SK-N-SH (cell line): ENCODE results near the gene MSANTD3. TPM values are rescaled to one million over a fixed set of nuclear protein-coding genes. Genes with fewer than 3 reads are reported as not detected.

Experiments
- CTCF ChIA-PET: fragments of 300-600, 350-600 bp; formaldehyde crosslinking; extraction: SDS; loops from one replicate; lab custom pipeline; 2021; lab: Yijun Ruan, JAX
- POLR2A ChIA-PET: fragments of 350-600 bp; sonication (Branson Sonifier 250); formaldehyde crosslinking; extraction: SDS; loops from one replicate; lab custom pipeline; 2020; ENCODE audit warnings: antibody characterized with exemption, inconsistent platforms; lab: Yijun Ruan, JAX
- DNase-seq: peaks from one replicate; pipeline ENCODE4 v3.0.0; 2012
- H2AFZ ChIP-seq: fragments of 200-600 bp; sonication (generic); 2 replicates; pipeline ENCODE4 v1.8.1; 2016; ENCODE audit warnings: antibody characterized with exemption, mild to moderate bottlenecking, low read depth
- H3F3A ChIP-seq: fragments of 200-600 bp; sonication (generic); replicated peaks from 2 replicates; pipeline ENCODE3; 2016; ENCODE audit warnings: antibody characterized with exemption, mild to moderate bottlenecking; ENCODE audit not compliant: insufficient read depth
- H3K27ac ChIP-seq, 2 experiments: fragments of 200-500 bp in 1 of 2; fragments of 200-600 bp in 1 of 2; sonication (Bioruptor generic) in 1 of 2; sonication (generic), shearing (Covaris generic) in 1 of 2; 2 replicates each; pipeline versions ENCODE4 v1.5.1 to v1.6.1; 2014 to 2016; ENCODE audit warnings: low read depth in 2 of 2, inconsistent platforms in 1 of 2, low read length in 1 of 2, mild to moderate bottlenecking in 1 of 2, mixed read lengths in 1 of 2
- H3K27me3 ChIP-seq: fragments of 200-600 bp; sonication (generic), shearing (Covaris generic); 2 replicates; pipeline ENCODE4 v1.6.1; 2016; ENCODE audit warnings: mixed run types; ENCODE audit not compliant: insufficient read depth
- H3K36me3 ChIP-seq, 2 experiments: fragments of 200-500 bp in 1 of 2; fragments of 200-600 bp in 1 of 2; sonication (Bioruptor generic) in 1 of 2; sonication (generic) in 1 of 2; replicated peaks in 1 of 2; 2 replicates each; pipeline versions ENCODE3 to v1.5.1; 2014 to 2016; ENCODE audit warnings: low read length in 1 of 2, mild to moderate bottlenecking in 1 of 2; ENCODE audit not compliant: insufficient read depth in 2 of 2, control insufficient read depth in 1 of 2
- H3K4me1 ChIP-seq, 2 experiments: fragments of 200-500 bp in 1 of 2; fragments of 200-600 bp in 1 of 2; sonication (Bioruptor generic) in 1 of 2; sonication (generic), shearing (Covaris generic) in 1 of 2; 2 replicates each; pipeline versions ENCODE4 v1.5.1 to v1.6.1; 2014 to 2016; ENCODE audit warnings: low read depth in 1 of 2, low read length in 1 of 2, mixed run types in 1 of 2; ENCODE audit not compliant: insufficient read depth in 2 of 2, control insufficient read depth in 1 of 2
- H3K4me2 ChIP-seq: fragments of 200-600 bp; sonication (generic), shearing (Covaris generic); 2 replicates; pipeline ENCODE4 v1.6.1; 2017; ENCODE audit warnings: mixed run types
- H3K4me3 ChIP-seq, 2 experiments: fragments of 200-500 bp in 1 of 2; fragments of 200-600 bp in 1 of 2; sonication (Bioruptor generic) in 1 of 2; sonication (generic), shearing (Covaris generic) in 1 of 2; 2 replicates each; pipeline versions ENCODE4 v1.5.1 to v1.8.1; 2014 to 2016; ENCODE audit warnings: low read depth in 2 of 2, inconsistent platforms in 1 of 2, low read length in 1 of 2, mild to moderate bottlenecking in 1 of 2, mixed read lengths in 1 of 2, moderate library complexity in 1 of 2
- H3K79me2 ChIP-seq: fragments of 200-600 bp; sonication (generic); 2 replicates; pipeline ENCODE4 v1.8.1; 2017; ENCODE audit warnings: mild to moderate bottlenecking; ENCODE audit not compliant: insufficient read depth
- H3K9ac ChIP-seq: fragments of 200-600 bp; sonication (generic); 2 replicates; pipeline ENCODE4 v1.6.1; 2017; ENCODE audit warnings: mixed run types
- H3K9me2 ChIP-seq: fragments of 200-600 bp; sonication (generic); 2 replicates; pipeline ENCODE4 v1.6.1; 2017; ENCODE audit warnings: mixed run types
- H3K9me3 ChIP-seq: fragments of 200-600 bp; sonication (generic); 2 replicates; pipeline ENCODE4 v1.6.1; 2017; ENCODE audit warnings: mixed run types, mild to moderate bottlenecking, moderate library complexity
- H4K20me1 ChIP-seq: fragments of 200-600 bp; sonication (generic); 2 replicates; pipeline ENCODE4 v1.6.1; 2017; ENCODE audit warnings: mild to moderate bottlenecking, mixed run types; ENCODE audit not compliant: insufficient read depth
- ELF1 ChIP-seq: IDR thresholded peaks from 2 replicates; pipeline ENCODE4 v1.4.0; 2012
- EZH2phosphoT487 ChIP-seq: fragments of 200-600 bp; sonication (generic); IDR thresholded peaks from 2 replicates; pipeline ENCODE4 v1.6.1; 2017; ENCODE audit warnings: low read depth, mixed run types, mild to moderate bottlenecking, antibody characterized with exemption, moderate library complexity, borderline replicate concordance
- FOSL2 ChIP-seq: IDR thresholded peaks from 2 replicates; pipeline ENCODE4 v1.4.0; 2012; ENCODE audit warnings: low read depth, mild to moderate bottlenecking, moderate library complexity, borderline replicate concordance
- FOXM1 ChIP-seq: IDR thresholded peaks from 2 replicates; pipeline ENCODE4 v1.4.0; 2012; ENCODE audit warnings: low read depth, mild to moderate bottlenecking
- GABPA ChIP-seq: IDR thresholded peaks from 2 replicates; pipeline ENCODE4 v1.4.0; 2012; ENCODE audit warnings: low read depth, mild to moderate bottlenecking
- GATA2 ChIP-seq: sonication (generic); formaldehyde crosslinking; IDR thresholded peaks from 2 replicates; pipeline ENCODE4 v1.5.0; 2020; ENCODE audit warnings: mild to moderate bottlenecking, missing genetic modification reagents
- JUND ChIP-seq: IDR thresholded peaks from 2 replicates; pipeline ENCODE4 v1.4.0; 2012
- MEF2A ChIP-seq: IDR thresholded peaks from 2 replicates; pipeline ENCODE4 v1.4.0; 2012; ENCODE audit warnings: low read depth, borderline replicate concordance
- NFIC ChIP-seq: IDR thresholded peaks from 2 replicates; pipeline ENCODE4 v1.4.0; 2012; ENCODE audit warnings: borderline replicate concordance
- POLR2AphosphoS5 ChIP-seq: IDR thresholded peaks from 2 replicates; pipeline ENCODE4 v1.6.1; 2012; ENCODE audit warnings: low read depth, low read length
- RAD21 ChIP-seq: IDR thresholded peaks from 2 replicates; pipeline ENCODE4 v1.6.1; 2012; ENCODE audit warnings: mild to moderate bottlenecking, low read length
- RCOR1 ChIP-seq: fragments of 150-350 bp; IDR thresholded peaks from 2 replicates; pipeline ENCODE4 v1.6.1; 2017; ENCODE audit warnings: antibody characterized with exemption, low read length
- RFX5 ChIP-seq: IDR thresholded peaks from 2 replicates; pipeline ENCODE4 v1.6.1; 2012; ENCODE audit warnings: mild to moderate bottlenecking, improper control_type of control experiment, low read length
- RXRA ChIP-seq: IDR thresholded peaks from 2 replicates; pipeline ENCODE4 v1.4.0; 2012; ENCODE audit warnings: low read depth, mild to moderate bottlenecking, borderline replicate concordance
- TAF1 ChIP-seq: IDR thresholded peaks from 2 replicates; pipeline ENCODE4 v1.6.1; 2012; ENCODE audit warnings: low read depth, mild to moderate bottlenecking, low read length, moderate library complexity, borderline replicate concordance
- TCF12 ChIP-seq: IDR thresholded peaks from 2 replicates; pipeline ENCODE4 v1.4.0; 2012
- TEAD4 ChIP-seq: IDR thresholded peaks from 2 replicates; pipeline ENCODE4 v1.4.0; 2012; ENCODE audit warnings: mild to moderate bottlenecking, borderline replicate concordance; ENCODE audit not compliant: insufficient read depth
- WGBS: methylation state at CpG from one replicate; pipeline ENCODE4 v1.1.6; 2017; ENCODE audit warnings: low lambda C conversion rate; 5-methylcytosine and 5-hydroxymethylcytosine counted together
- polyA plus RNA-seq, 3 experiments: library from polyadenylated mRNA; depleted of rRNA; stranded (reverse); fragments of >200 nt; gene quantifications; 2 replicates each; pipeline ENCODE4 v1.2.3, GENCODE V29; 2012
- TF ChIP-seq, protein P1 (sequence below): fragments of 150-350 bp; IDR thresholded peaks from 2 replicates; pipeline ENCODE4 v1.6.1; 2017; ENCODE audit warnings: antibody characterized with exemption, low read length, low read depth, borderline replicate concordance
- TF ChIP-seq, protein P2 (sequence below): IDR thresholded peaks from 2 replicates; pipeline ENCODE4; 2012
- TF ChIP-seq, protein P3 (sequence below): IDR thresholded peaks from 2 replicates; pipeline ENCODE4 v1.4.0; 2012; ENCODE audit warnings: low read depth, borderline replicate concordance
- TF ChIP-seq, protein P4 (sequence below): fragments of 150-350 bp; IDR thresholded peaks from 2 replicates; pipeline ENCODE4 v1.6.1; 2016; ENCODE audit warnings: mild to moderate bottlenecking, low read depth, low read length

Gene MSANTD3
- polyA plus RNA-seq, 1 of the 3 experiments (the other 2 are of a cell fraction): 48.3 TPM

DNA sequence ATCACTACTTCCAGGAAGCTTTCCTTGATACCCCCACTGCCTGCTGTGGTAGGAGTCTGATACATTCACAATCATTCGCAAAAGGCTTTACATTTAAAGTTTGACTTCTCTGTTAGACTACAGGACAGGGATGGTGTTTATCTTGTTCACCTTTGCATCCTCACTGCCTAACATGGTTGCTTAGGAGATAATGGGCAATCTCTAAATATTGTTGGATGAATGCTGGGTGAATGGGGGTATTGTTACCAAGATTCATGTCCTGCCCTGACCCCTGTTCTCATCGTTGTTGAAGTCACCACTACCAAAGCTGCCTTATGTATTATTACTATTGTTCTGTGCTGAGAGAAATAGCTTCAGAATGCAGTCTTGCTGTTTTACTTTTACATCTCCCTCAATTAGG lies 38.3 kb downstream of the MSANTD3 start:
- no peaks in the 10 kb centered on the region for H3K9me3 ChIP-seq
- H3K36me3 ChIP-seq: no peaks in the 10 kb centered on the region
- H3K79me2 ChIP-seq: no peaks in the 10 kb centered on the region
- no peak overlapping the region for H3K9ac ChIP-seq
- H2AFZ ChIP-seq: no peak overlapping the region
- ChIA-PET CTCF (interaction anchor here (0.9 to 2.0 kb wide), 3 partner anchors 28 to 130 kb away, joined by 3 to 8 read pairs (median 4); no protein-coding TSS in a partner anchor), POLR2A (no interaction called here)
- no peak overlapping the region for H3K27ac ChIP-seq
- H3K4me1 ChIP-seq: no peaks in the 10 kb centered on the region; a peak in 1 of 4 replicates
- DNase-seq: no peak
- H3K4me2 ChIP-seq: no peak overlapping the region
- TF ChIP-seq TEAD4: no peak
- TF ChIP-seq NFIC: no peak
- no peak for TF ChIP-seq FOXM1
- no peak for TF ChIP-seq JUND
- TF ChIP-seq, protein P1, sequence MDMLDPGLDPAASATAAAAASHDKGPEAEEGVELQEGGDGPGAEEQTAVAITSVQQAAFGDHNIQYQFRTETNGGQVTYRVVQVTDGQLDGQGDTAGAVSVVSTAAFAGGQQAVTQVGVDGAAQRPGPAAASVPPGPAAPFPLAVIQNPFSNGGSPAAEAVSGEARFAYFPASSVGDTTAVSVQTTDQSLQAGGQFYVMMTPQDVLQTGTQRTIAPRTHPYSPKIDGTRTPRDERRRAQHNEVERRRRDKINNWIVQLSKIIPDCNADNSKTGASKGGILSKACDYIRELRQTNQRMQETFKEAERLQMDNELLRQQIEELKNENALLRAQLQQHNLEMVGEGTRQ: no peak
- TF ChIP-seq RFX5: no peak
- TF ChIP-seq, protein P2, sequence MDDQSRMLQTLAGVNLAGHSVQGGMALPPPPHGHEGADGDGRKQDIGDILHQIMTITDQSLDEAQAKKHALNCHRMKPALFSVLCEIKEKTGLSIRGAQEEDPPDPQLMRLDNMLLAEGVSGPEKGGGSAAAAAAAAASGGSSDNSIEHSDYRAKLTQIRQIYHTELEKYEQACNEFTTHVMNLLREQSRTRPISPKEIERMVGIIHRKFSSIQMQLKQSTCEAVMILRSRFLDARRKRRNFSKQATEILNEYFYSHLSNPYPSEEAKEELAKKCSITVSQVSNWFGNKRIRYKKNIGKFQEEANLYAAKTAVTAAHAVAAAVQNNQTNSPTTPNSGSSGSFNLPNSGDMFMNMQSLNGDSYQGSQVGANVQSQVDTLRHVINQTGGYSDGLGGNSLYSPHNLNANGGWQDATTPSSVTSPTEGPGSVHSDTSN: no peak
- no peak for TF ChIP-seq MEF2A
- TF ChIP-seq POLR2AphosphoS5: no peak
- H4K20me1 ChIP-seq: no peaks in the 10 kb centered on the region
- H3K4me3 ChIP-seq: no peak overlapping the region
- 81% methylated on average over 2 of the region's 2 CpGs for WGBS
- H3F3A ChIP-seq: no peaks in the 10 kb centered on the region
- H3K9me2 ChIP-seq: no peaks in the 10 kb centered on the region
- no peaks in the 10 kb centered on the region for H3K27me3 ChIP-seq

DNA sequence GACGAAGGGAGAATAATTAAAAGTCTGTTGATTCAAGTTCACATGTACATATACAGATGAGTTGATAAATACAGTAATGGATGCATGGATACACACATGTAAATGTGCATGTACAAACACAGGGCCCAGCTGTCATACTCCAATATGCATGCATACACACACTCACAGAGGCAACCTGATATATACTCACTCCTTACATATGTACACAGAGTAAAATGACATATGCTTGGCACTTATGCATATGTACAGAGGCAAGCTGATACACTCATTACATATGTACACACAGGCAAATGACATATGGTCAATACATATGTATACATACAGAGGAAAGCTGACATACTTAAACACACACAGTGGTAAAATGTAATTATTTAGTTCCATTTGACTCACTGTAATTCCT lies 38.8 kb downstream of the MSANTD3 start:
- H3K9me2 ChIP-seq: no peaks in the 10 kb centered on the region
- no peaks in the 10 kb centered on the region for H3K79me2 ChIP-seq
- H3K36me3 ChIP-seq: no peaks in the 10 kb centered on the region
- POLR2A ChIA-PET: no interaction called here
- CTCF ChIA-PET: interaction anchor here (0.9 to 2.0 kb wide), 3 partner anchors 28 to 130 kb away, joined by 3 to 8 read pairs (median 4); no protein-coding TSS in a partner anchor
- no peak for DNase-seq
- no peak overlapping the region for H3K27ac ChIP-seq
- H4K20me1 ChIP-seq: no peaks in the 10 kb centered on the region
- no peak overlapping the region for H3K9ac ChIP-seq
- no peak overlapping the region for H3K4me3 ChIP-seq
- WGBS: 97% methylated on average over 1 of the region's 1 CpG
- H2AFZ ChIP-seq: no peak overlapping the region
- H3K9me3 ChIP-seq: no peaks in the 10 kb centered on the region
- no peaks in the 10 kb centered on the region for H3F3A ChIP-seq
- no peaks in the 10 kb centered on the region; a peak in 1 of 4 replicates for H3K4me1 ChIP-seq
- H3K27me3 ChIP-seq: no peaks in the 10 kb centered on the region
- no peak overlapping the region for H3K4me2 ChIP-seq
- no peak for TF ChIP-seq EZH2phosphoT487
- TF ChIP-seq RAD21: no peak
- TF ChIP-seq, protein P1: no peak
- TF ChIP-seq, protein P3, sequence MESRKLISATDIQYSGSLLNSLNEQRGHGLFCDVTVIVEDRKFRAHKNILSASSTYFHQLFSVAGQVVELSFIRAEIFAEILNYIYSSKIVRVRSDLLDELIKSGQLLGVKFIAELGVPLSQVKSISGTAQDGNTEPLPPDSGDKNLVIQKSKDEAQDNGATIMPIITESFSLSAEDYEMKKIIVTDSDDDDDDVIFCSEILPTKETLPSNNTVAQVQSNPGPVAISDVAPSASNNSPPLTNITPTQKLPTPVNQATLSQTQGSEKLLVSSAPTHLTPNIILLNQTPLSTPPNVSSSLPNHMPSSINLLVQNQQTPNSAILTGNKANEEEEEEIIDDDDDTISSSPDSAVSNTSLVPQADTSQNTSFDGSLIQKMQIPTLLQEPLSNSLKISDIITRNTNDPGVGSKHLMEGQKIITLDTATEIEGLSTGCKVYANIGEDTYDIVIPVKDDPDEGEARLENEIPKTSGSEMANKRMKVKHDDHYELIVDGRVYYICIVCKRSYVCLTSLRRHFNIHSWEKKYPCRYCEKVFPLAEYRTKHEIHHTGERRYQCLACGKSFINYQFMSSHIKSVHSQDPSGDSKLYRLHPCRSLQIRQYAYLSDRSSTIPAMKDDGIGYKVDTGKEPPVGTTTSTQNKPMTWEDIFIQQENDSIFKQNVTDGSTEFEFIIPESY: no peak
- TF ChIP-seq FOSL2: no peak
- no peak for TF ChIP-seq GABPA
- no peak for TF ChIP-seq TCF12
- TF ChIP-seq, protein P4, sequence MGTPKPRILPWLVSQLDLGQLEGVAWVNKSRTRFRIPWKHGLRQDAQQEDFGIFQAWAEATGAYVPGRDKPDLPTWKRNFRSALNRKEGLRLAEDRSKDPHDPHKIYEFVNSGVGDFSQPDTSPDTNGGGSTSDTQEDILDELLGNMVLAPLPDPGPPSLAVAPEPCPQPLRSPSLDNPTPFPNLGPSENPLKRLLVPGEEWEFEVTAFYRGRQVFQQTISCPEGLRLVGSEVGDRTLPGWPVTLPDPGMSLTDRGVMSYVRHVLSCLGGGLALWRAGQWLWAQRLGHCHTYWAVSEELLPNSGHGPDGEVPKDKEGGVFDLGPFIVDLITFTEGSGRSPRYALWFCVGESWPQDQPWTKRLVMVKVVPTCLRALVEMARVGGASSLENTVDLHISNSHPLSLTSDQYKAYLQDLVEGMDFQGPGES: no peak
- no peak for TF ChIP-seq GATA2 (CRISPR knock-in tag)
- TF ChIP-seq TEAD4: no peak
- TF ChIP-seq RFX5: no peak
- no peak for TF ChIP-seq RCOR1
- TF ChIP-seq FOXM1: no peak
- TF ChIP-seq POLR2AphosphoS5: no peak
- no peak for TF ChIP-seq TAF1
- no peak for TF ChIP-seq RXRA
- TF ChIP-seq, protein P2: no peak
- no peak for TF ChIP-seq ELF1
